ENCODE data around the gene RFX8.

Gene RFX8

GRCh38 chr2:101400506-101401325, 74.2 kb downstream of the RFX8 start:
- no peaks in the 10 kb centered on the region for H3K27me3 ChIP-seq (ENCODE audit: insufficient read depth, low read depth, severe bottlenecking)
- no peak overlapping the region for H3K27ac ChIP-seq
- TF ChIP-seq CTCF (IDR thresholded peaks at IDR 0.05; ENCODE audit: low read depth, low read length), result no peak
- no peaks in the 10 kb centered on the region for H3K36me3 ChIP-seq
- DNase-seq, result no peak
- H3K4me3 ChIP-seq (ENCODE audit: low read depth, low read length), result no peak overlapping the region
- H3K9me3 ChIP-seq (ENCODE audit: severe bottlenecking), result no peaks in the 10 kb centered on the region

GRCh38 chr2:101400048-101400447, 74.9 kb downstream of the RFX8 start:
- H3K27me3 ChIP-seq (ENCODE audit: insufficient read depth, low read depth, severe bottlenecking), result no peaks in the 10 kb centered on the region
- H3K36me3 ChIP-seq, result no peaks in the 10 kb centered on the region
- DNase-seq, result no peak
- no peak for TF ChIP-seq CTCF (IDR thresholded peaks at IDR 0.05; ENCODE audit: low read depth, low read length)
- H3K9me3 ChIP-seq (ENCODE audit: severe bottlenecking), result no peaks in the 10 kb centered on the region
- H3K27ac ChIP-seq, result no peak overlapping the region
- H3K4me3 ChIP-seq (ENCODE audit: low read depth, low read length), result no peak overlapping the region

DNA sequence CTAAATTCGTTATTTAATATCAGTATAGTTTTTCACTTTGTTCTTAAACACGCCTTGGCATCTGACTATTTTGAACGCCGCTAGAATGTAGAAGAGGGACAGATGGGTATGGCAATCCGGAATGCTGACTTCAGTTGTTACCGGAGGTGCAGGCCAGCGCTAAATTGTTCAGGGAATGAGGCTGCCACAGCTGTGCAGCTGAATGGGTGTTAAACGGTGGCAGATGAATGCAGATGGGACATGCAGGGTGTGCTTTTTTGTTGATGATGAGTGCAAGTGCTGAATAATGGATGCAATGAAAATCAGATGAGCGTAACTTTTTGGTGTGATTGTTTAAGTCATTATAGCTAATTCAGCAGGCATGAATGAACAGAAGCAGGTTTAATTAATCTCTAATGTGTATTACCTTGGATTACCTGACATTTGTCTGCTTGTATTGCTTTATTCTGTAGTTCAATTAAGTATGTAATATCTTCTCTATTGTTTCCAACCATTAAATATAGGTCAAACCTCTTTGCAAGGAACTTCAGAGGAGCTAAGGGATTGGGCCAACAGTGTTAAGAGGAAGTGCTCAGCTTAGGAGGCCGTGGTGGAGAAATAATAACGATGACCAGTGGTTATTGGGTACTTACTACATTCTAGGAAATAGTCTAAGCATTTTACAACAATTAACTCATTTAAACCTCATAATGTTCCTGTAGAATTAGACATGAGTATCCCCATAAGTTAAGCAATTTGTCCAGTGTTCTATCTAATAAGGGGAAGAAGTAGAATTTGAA, 75.7 kb downstream of the RFX8 start:
- H3K36me3 ChIP-seq, result no peaks in the 10 kb centered on the region
- no peaks in the 10 kb centered on the region for H3K27me3 ChIP-seq (ENCODE audit: insufficient read depth, low read depth, severe bottlenecking)
- DNase-seq, result no peak
- H3K27ac ChIP-seq, result no peak overlapping the region
- no peak overlapping the region for H3K4me3 ChIP-seq (ENCODE audit: low read depth, low read length)
- H3K9me3 ChIP-seq (ENCODE audit: severe bottlenecking), result no peaks in the 10 kb centered on the region
- no peak for TF ChIP-seq CTCF (IDR thresholded peaks at IDR 0.05; ENCODE audit: low read depth, low read length)

DNA sequence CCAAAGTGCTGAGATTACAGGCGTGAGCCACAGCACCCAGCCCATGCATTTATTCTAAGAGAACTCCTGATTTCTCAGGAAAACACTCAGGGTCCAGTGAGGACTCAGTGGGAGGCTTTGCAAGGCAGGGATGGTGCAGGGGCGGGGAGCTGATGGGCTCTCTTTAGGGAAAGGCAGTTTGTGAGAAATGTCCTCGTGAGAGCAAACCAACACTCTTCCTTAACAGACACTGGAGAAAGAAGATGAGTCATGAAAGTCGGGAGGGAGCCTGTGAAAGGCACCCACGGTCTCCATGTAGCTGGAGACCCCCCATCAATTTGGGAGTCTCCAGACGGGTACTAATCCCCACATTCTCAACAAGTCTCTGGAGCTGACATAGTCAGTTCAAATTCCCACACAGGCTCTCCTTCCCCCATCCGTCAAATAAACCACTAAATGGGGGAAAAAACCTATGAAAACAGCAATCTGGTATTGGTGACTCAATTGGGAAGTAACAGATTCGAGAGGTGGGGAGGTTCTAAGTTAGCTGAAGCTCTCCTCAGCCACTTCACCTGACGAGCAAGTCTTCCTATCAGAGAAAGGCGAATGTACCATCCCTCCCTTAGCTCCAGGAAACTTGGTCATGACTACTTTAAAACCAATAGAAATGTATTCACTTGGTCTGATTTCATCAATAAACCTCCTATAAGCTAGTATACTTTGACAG, 76.6 kb downstream of the RFX8 start:
- Histone ChIP-seq H3K36me3 (no peaks in the 10 kb centered on the region), H3K9me3 (ENCODE audit: severe bottlenecking) (no peaks in the 10 kb centered on the region), H3K27me3 (ENCODE audit: insufficient read depth, low read depth, severe bottlenecking) (no peaks in the 10 kb centered on the region), H3K27ac (no peak overlapping the region), H3K4me3 (ENCODE audit: low read depth, low read length) (no peak overlapping the region)
- TF ChIP-seq CTCF (IDR thresholded peaks at IDR 0.05; ENCODE audit: low read depth, low read length), result no peak
- no peak for DNase-seq

DNA sequence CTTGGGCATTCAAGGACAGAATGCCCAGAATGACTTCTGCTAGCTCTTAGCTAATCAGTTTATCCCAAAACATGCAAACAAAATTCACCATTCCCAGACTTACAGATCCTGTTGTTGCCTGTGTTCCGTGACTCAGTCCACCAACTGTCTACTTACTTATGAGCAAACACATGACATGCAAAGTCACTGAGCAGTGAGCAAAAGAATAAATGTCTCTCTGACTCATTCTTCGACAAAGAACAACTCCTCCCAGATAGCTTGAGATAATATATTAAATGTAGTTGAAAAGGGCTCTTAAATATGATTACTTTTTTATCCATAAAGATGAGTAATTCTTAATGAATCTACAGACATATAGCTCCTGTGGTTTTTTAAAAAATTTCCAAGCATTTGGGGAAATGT, 78.6 kb downstream of the RFX8 start:
- DNase-seq, result no peak
- H3K9me3 ChIP-seq (ENCODE audit: severe bottlenecking), result peaks cover 2% of the 10 kb centered on the region
- no peak overlapping the region for H3K4me3 ChIP-seq (ENCODE audit: low read depth, low read length)
- H3K36me3 ChIP-seq, result no peaks in the 10 kb centered on the region
- no peak for TF ChIP-seq CTCF (IDR thresholded peaks at IDR 0.05; ENCODE audit: low read depth, low read length)
- H3K27me3 ChIP-seq (ENCODE audit: insufficient read depth, low read depth, severe bottlenecking), result no peaks in the 10 kb centered on the region
- no peak overlapping the region for H3K27ac ChIP-seq

All from WERI-Rb-1 (cell line).